ENCODE results near the gene UBE2Q1. TPM values are rescaled to one million over a fixed set of nuclear protein-coding genes. Genes with fewer than 3 reads are reported as not detected.
A peak's percentile ranks its signal among the peaks of the same experiment; 100 is the strongest.

UBE2Q1 gene
- total RNA-seq, 2 experiments from 2014 or later = 84.4 to 87.4 TPM

DNA sequence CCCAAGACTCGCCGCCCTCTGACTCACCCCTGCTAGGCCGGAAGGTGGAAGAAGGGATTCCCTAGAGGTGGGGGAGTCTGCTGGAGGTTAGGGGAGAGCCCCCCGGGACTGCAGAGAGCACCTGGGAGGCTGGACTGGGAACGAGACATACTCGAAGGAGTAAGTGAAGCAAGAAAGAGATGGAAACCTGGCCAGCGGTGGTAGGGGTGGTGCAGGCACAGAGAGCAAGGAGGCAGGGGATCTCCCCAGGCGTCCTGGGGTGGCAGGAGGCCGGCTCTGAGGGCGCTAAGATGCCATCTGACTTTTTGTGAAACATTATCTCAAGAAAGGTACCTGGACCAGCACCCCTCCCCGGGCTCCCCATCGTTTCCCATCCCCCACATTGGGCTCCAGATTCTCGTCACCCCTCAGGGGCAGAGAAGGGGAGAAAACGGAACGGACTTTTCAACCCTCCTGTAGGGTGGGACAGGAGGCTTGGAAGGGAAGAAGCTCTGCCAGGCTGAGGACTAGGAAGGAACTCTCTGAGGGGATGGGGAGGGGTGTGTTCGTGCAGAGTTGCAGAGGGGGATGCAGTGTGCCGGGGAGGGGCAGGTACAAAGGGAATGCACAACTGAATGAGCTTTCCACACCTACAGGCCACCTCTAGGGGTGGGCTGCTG is 9.8 kb upstream of the UBE2Q1 start:
- Mint-ChIP-seq H3K9me3 (no peaks in the 10 kb centered on the region), H3K27me3 (peaks cover 38% of the 10 kb centered on the region), H3K4me1 (peaks cover 3% of the 10 kb centered on the region), H3K36me3 (no peaks in the 10 kb centered on the region), H3K27ac (no peak overlapping the region), H3K4me3 (peak overlapping the region; percentile 37)
- DNase-seq = no peak

DNA sequence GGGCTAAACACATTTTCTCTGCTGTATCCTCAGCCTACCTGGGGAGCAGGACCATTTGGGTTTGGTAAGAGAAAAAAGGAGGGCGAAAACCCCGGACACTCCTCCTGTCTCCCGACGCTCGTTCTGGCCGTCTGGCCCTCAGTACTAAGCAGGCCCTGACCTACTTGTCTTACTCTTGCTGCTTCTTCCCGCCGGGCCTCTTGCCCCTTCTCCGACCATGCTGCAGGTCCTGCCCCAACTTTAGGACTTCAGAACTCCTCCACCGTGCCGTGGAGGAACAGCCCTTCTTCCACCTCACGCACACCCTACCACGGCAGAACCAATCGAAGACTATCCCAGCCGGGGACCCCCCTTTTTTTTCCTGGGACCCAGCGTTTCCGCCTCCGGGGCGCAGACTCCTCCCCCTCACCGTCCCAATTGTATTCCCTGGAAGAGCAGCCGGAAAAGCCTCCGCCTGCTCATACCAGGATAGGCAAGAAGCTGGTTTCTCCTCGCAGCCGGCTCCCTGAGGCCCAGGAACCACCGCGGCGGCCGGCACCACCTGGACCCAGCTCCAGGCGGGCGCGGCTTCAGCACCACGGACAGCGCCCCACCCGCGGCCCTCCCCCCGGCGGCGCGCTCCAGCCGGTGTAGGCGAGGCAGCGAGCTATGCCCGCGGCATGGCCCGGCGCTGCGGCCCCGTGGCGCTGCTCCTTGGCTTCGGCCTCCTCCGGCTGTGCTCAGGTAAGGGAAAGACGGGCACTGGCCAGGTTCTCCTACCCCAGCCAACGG is 9.1 kb upstream of the UBE2Q1 start, which contains the start of gene CHRNB2:
Gene CHRNB2, plus strand, starts transcription at position 393 of the 771 bp plus-strand sequence. Its CDS starts 267 bp downstream, at position 660.
- H3K4me1 Mint-ChIP-seq = peaks cover 3% of the 10 kb centered on the region
- peak within 1 kb of the TSS; percentile 37 for H3K4me3 Mint-ChIP-seq
- H3K27me3 Mint-ChIP-seq = peaks cover 38% of the 10 kb centered on the region
- peak; percentile 82 for DNase-seq
- H3K27ac Mint-ChIP-seq = no peak within 1 kb of the TSS
- no peaks in the 10 kb centered on the region for H3K9me3 Mint-ChIP-seq
- H3K36me3 Mint-ChIP-seq = no peaks in the 10 kb centered on the region

DNA sequence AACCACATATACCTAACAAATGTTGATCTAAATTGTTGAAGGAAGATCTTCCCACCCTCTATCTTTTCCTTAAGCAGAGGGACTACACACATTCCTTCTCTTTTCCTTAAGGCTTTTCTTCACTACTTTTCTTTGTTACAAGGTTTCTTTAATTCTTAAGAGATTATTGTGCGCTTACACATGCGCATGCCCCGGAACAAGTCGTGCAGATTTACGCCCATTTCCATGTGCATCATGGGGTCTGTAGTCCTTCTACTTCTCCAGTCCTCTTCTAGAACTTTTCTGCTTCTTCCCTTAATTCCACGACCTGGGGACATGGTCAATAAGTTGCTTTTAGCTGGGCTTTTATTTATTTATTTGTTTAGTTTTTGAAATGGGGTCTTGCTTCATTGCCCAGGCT is 7.4 kb upstream of the UBE2Q1 start:
- Mint-ChIP-seq H3K4me1 (peaks cover 3% of the 10 kb centered on the region), H3K27ac (no peak overlapping the region)

DNA sequence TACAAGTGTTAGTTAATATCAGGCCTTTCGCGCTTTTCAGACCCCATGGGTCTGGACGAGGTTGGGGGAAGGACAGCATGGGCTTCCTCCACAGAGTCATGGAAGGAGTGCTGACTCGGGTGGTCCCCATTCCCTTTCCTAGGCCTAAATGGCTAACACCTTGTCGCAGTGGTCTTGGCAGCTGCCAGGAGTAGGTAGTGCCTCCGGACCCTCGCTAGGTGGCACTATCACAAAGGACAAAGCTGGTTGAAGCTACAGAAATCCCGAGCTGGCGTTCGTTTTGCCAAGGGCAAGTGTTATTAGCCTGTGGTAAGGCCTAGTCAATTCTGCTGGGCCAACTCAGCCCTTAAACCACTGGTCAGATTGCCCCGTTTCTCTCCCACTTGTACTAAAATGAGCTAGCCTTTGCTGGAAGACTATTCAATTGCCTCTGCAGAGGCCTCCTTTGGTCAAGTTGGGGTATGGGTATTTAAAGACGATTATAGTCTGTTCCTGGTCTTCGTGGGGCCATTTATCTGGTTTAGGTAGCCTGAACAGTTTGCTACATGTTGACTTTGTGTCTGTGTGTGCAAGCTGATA is 1.1 kb upstream of the UBE2Q1 start:
- Mint-ChIP-seq H3K36me3 (peaks cover 24% of the 10 kb centered on the region), H3K9me3 (no peaks in the 10 kb centered on the region), H3K27me3 (no peaks in the 10 kb centered on the region), H3K4me3 (peak overlapping the region; percentile 96), H3K4me1 (peaks cover 19% of the 10 kb centered on the region), H3K27ac (peak overlapping the region; percentile 98)
- DNase-seq = peak; percentile 83

More for the DNA sequence above, 7.4 kb upstream of the UBE2Q1 start:
- Mint-ChIP-seq H3K4me3 (no peak overlapping the region), H3K9me3 (no peaks in the 10 kb centered on the region), H3K36me3 (no peaks in the 10 kb centered on the region), H3K27me3 (peaks cover 35% of the 10 kb centered on the region)
- no peak for DNase-seq

DNA sequence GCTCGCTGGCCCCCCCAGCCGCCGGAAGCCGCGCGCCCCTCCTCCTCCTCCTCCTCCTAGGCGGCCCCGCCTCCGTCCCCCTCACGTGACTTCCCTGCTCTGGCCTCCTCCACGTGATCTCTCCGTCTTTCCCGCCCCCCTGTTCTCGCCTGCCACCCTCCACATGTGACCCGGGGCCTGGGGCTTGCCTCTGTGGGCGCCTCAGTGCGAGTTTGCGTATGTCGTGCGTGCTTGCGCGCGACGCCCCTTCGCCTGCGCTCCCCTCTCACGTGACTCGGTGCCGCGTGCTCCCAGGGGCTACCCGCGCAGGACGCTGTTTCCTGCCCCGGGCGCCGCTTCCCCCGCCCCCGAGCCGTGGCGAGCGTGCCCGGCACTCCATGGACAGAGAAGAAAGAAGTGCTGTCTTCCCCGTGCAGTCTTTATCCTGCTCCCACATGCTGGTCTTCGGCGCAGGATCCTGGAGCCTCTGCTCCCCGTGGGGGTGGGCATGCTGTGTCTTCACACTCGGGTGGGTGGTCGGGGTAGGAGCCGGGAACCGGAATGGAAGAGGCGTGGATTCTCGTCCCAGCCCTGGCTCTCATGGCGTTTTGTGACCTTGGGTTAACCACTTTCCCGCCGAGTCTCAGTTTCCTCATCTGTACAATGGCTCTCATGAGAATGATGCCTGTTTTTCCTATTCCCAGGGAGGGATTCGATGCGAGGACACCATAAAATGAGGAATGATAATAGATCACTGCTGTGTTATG is 431 bp upstream of the UBE2Q1 start:
- H3K4me1 Mint-ChIP-seq = peaks cover 19% of the 10 kb centered on the region
- DNase-seq = peak; percentile 100
- no peaks in the 10 kb centered on the region for H3K9me3 Mint-ChIP-seq
- H3K27ac Mint-ChIP-seq = peak overlapping the region; percentile 98
- H3K36me3 Mint-ChIP-seq = peaks cover 26% of the 10 kb centered on the region
- H3K27me3 Mint-ChIP-seq = no peaks in the 10 kb centered on the region
- H3K4me3 Mint-ChIP-seq = peak overlapping the region; percentile 96

DNA sequence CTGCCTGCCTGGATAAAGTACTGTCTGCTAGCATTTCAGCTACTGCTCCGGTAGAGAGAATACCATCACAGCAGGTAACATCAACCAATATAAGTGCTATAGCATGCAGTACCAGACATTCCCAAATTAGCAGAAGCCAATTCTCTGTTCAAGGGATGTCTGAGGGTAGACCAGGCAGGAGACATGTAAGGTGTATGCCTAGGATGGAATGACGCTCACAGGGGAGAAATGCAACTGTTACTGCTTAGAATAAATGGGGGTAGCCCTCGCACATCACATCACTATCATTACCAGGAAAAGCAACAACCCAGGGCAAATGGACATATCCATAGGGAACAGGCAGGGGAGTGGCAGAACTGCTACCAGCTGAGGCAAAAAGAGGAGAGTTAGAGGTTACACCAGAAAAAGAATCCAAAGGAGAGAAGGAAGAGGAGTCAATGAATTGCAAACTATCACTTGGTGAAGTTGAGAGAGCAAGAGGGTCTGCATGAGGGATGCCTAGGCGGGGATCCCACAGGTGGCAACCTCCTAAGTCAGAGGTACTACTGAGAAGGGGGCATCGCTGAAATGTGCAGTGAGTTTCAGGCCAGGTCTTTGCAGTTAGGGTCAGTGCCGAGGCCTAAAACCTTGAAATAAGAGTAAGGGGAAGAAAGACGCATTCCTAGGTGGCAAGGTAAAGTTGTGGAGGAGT is 1.1 kb downstream of the UBE2Q1 start:
- Mint-ChIP-seq H3K4me1 (peaks cover 19% of the 10 kb centered on the region), H3K9me3 (no peaks in the 10 kb centered on the region), H3K27ac (peak overlapping the region; percentile 81), H3K27me3 (no peaks in the 10 kb centered on the region), H3K4me3 (peak overlapping the region; percentile 86), H3K36me3 (peaks cover 34% of the 10 kb centered on the region)
- no peak for DNase-seq

DNA sequence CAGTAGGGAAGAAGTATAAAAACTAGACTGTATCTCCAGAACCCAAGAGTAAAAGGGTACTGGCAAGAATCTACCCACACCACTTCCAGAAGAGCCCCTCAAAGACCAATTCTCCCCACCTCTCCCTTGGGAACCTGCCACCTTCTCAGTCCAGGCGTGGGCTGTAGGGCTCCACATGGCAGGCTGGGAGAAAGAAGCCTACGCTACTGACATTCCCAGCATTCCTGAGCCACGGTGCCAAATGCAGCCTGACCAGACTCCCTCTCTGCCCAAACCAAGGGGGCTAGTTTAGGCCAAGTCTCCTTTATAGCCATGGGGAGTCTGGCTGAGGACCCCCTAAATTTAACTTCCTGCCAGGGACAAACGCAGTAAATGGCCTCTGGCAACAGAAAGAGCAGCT is 2.0 kb downstream of the UBE2Q1 start:
- Mint-ChIP-seq H3K9me3 (no peaks in the 10 kb centered on the region), H3K36me3 (peaks cover 34% of the 10 kb centered on the region), H3K4me1 (peaks cover 19% of the 10 kb centered on the region), H3K27me3 (no peaks in the 10 kb centered on the region), H3K27ac (peak overlapping the region; percentile 73), H3K4me3 (peak overlapping the region; percentile 86)
- no peak for DNase-seq

DNA sequence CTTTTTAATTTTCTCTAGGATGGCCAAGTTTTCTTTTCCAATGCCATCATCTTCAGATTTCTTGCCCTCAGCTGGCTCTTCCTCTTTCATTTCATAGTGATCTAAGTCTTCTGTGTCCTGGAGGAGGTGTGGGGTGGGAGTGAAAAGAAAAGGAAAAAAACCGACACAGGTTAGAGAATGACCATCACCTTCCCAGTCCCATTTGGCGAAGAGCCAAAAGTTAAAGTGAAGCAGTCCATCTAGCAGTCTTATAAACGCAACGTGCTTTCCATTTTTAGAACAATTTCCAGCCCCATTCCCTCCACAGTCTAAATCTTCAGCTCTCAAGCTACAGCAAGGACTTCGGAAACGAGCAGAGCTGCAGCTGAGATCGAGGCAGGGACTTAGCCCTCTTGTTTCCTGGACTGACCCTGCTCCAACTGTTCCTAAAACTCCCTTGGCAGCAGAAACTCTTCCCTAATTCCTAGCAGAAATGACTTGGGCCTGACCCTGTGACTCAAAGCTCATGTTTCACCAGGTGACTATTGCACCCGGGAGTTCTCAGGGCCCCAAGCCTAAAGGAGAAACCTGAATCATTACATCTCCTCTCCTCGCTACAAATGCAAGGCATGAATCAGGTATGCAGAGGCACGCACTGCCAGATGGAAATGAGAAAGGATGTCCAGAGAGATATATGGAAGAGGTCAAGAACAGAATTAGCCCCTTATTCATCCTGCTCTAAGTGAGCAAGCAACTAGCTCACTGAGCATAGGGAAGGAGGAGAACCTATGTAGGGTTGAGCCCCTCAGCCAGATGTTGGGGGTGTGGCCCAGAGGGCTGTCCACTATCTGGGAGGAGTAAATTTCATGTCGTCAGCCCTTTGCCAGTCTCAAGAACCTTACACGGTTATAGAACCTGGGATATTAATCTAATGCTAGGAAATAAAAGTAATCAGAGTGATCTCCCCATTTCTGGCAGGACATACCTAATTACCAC is 5.1 kb downstream of the UBE2Q1 start:
- no peak overlapping the region for H3K27ac Mint-ChIP-seq
- peaks cover 23% of the 10 kb centered on the region for H3K4me1 Mint-ChIP-seq

DNA sequence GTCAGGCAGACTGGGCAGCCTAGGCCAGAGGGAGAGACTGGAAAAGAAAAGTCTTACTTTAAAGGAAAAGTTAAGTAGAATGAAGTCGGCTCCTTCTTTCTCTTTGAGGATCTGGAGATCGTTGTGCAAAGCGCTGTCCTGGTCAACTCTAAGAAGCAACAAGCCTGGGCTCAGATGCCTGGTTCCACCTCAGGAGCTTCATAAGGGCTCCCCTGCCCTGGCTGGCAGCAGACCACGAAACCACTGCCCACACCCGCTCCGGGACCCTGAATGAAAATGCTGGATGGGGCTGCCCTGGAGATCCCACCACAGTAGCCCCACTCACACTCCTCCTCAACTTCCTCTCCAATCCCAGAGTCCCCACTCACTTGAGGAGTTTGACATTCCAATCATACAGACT is 6.4 kb downstream of the UBE2Q1 start:
- H3K4me1 Mint-ChIP-seq = peaks cover 23% of the 10 kb centered on the region
- peaks cover 32% of the 10 kb centered on the region for H3K36me3 Mint-ChIP-seq
- DNase-seq = no peak
- no peaks in the 10 kb centered on the region for H3K27me3 Mint-ChIP-seq
- no peaks in the 10 kb centered on the region for H3K9me3 Mint-ChIP-seq
- no peak overlapping the region for H3K4me3 Mint-ChIP-seq
- no peak overlapping the region for H3K27ac Mint-ChIP-seq

More for the DNA sequence above, 5.1 kb downstream of the UBE2Q1 start:
- no peaks in the 10 kb centered on the region for H3K27me3 Mint-ChIP-seq
- H3K4me3 Mint-ChIP-seq = no peak overlapping the region
- peaks cover 39% of the 10 kb centered on the region for H3K36me3 Mint-ChIP-seq
- no peaks in the 10 kb centered on the region for H3K9me3 Mint-ChIP-seq
- DNase-seq = no peak

DNA sequence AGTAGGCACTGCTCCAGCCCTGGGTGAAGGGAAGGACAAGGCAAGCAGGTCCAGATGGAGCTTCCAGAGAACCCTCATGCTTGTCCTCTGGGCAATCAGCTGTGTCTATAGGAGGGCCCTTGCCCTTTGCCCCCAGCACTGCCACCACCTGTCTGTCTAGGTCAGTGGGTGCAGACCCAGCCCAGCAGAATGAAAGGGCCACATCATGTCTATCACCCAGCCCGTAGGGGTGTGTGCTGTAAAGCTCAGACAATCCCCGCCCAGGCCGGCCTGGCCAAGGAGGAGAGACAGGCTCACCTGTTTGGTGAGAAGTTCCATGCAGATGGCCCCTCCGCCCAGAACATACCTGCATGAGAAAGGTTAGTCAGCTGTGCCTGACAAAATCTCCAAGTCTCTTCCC is 7.0 kb downstream of the UBE2Q1 start:
- no peak overlapping the region for H3K4me3 Mint-ChIP-seq
- H3K9me3 Mint-ChIP-seq = no peaks in the 10 kb centered on the region
- no peak overlapping the region for H3K27ac Mint-ChIP-seq
- H3K27me3 Mint-ChIP-seq = no peaks in the 10 kb centered on the region
- H3K36me3 Mint-ChIP-seq = peaks cover 31% of the 10 kb centered on the region
- DNase-seq = no peak
- peaks cover 18% of the 10 kb centered on the region for H3K4me1 Mint-ChIP-seq

DNA sequence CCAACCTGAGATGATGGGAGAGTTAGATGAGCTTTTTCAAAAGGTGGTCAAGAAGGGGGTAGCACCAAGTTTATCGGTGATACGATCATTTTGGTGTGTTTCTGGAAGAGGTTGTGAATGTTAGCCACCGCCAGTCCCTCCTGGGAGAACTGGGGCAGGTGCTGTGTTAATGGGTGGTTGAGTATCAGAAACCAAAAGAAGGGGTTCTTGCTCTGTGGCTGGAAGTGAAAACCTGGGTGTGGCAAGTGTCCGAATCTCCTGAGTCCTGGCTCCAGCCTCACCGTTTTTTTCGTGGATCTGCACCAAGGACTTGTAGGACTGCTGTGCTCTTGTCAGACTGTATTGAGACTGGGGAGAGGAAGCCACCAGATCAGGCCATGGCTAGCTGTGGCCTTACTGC is 7.8 kb downstream of the UBE2Q1 start:
- no peaks in the 10 kb centered on the region for H3K27me3 Mint-ChIP-seq

DNA sequence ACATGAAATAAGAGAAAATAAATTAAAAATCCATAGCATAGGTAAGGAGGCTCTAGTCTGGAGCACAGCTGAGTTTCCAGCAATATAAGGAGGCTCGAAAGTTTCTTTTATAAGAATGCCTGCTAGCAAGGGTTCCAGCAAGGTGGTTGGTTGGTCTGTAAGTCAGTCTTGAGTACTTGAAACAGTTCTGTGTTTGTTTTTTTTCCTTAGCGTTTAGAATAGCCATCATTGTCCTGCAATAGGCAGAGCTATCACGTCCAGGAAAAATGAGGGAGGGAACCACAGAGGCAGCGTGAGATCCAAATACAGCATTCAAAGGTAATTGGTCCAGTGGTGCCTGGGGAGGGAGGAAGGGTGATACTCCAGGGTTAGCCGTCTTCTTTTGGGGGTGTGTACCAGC is 8.4 kb downstream of the UBE2Q1 start:
- Mint-ChIP-seq H3K4me1 (peaks cover 8% of the 10 kb centered on the region), H3K9me3 (no peaks in the 10 kb centered on the region), H3K27ac (no peak overlapping the region), H3K4me3 (no peak overlapping the region), H3K36me3 (peaks cover 19% of the 10 kb centered on the region), H3K27me3 (no peaks in the 10 kb centered on the region)
- no peak for DNase-seq

More for the DNA sequence above, 7.8 kb downstream of the UBE2Q1 start:
- DNase-seq = no peak
- no peak overlapping the region for H3K4me3 Mint-ChIP-seq
- H3K9me3 Mint-ChIP-seq = no peaks in the 10 kb centered on the region
- no peak overlapping the region for H3K27ac Mint-ChIP-seq
- peaks cover 25% of the 10 kb centered on the region for H3K36me3 Mint-ChIP-seq
- H3K4me1 Mint-ChIP-seq = peaks cover 10% of the 10 kb centered on the region

DNA sequence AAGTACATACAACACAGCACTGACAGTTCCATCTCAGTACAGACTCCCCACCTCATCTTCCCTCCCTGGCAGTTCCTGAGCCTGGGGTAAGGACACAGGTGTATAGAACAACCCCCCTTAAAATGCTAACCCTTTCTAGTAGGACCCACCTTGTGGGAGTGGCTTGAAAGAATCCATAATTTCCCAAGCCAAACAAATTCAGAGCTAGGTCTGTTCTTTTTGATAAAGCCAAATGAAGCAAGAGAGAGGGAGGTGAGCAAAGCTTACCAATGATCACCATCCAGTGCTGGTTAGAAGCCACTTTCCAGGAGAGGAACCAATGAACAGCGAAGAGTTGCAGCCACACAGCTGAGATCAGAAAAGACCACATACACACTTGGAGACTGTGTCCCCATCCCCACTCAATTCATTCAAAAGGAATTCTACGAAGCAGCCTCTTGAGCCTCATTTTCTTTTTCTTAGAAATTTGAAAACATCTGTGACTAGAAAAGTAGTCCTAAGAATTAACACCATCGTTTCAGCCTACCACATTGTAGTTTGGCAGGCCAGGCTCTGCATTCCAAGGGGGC is 9.2 kb downstream of the UBE2Q1 start:
- H3K9me3 Mint-ChIP-seq = no peaks in the 10 kb centered on the region
- H3K4me1 Mint-ChIP-seq = peaks cover 8% of the 10 kb centered on the region
- no peak overlapping the region for H3K4me3 Mint-ChIP-seq
- H3K36me3 Mint-ChIP-seq = peaks cover 15% of the 10 kb centered on the region
- DNase-seq = no peak
- no peak overlapping the region for H3K27ac Mint-ChIP-seq
- no peaks in the 10 kb centered on the region for H3K27me3 Mint-ChIP-seq

All from activated naive CD8-positive, alpha-beta T cell treated with anti-CD3 and anti-CD28 coated beads for 36 hours (primary cell).